Mucosa of gallbladder (tissue), 1 donor: Measurements from ENCODE around the gene ASB10. TPM values are rescaled to one million over a fixed set of nuclear protein-coding genes. Genes with fewer than 3 reads are reported as not detected.

Experiments used
- total RNA-seq: library from RNA; stranded (reverse); gene quantifications from one replicate; pipeline ENCODE4 v1.2.1, GENCODE V29; 2021
- donor health status: DM: no; HTN: no; CAD: no.

The ASB10 gene
- total RNA-seq, 1 donor from 2014 or later = not detected

Other genes with a start within 250 kb of the ASB10 start
- 49.4 TPM for gene KCNH2, start 208.9 kb downstream of the ASB10 start, total RNA-seq
- 12.6 TPM for gene NOS3, start 196.2 kb downstream of the ASB10 start, total RNA-seq
- 1.2 TPM for gene ATG9B, start 162.8 kb downstream of the ASB10 start, total RNA-seq
- gene ABCB8, start 158.8 kb downstream of the ASB10 start, total RNA-seq = 43.9 TPM
- 4.4 TPM for gene ASIC3, start 138.7 kb downstream of the ASB10 start, total RNA-seq
- 15.9 TPM for gene CDK5, start 129.4 kb downstream of the ASB10 start, total RNA-seq
- gene SLC4A2, start 127.7 kb downstream of the ASB10 start, total RNA-seq = 193 TPM
- gene FASTK, start 106.4 kb downstream of the ASB10 start, total RNA-seq = 121 TPM
- 69.1 TPM for gene TMUB1, start 103.8 kb downstream of the ASB10 start, total RNA-seq
- gene AGAP3, start 100.8 kb downstream of the ASB10 start, total RNA-seq = 98.4 TPM
- gene GBX1, start 19.6 kb downstream of the ASB10 start, total RNA-seq = not detected
- gene H2BK1, start 23.2 kb upstream of the ASB10 start, total RNA-seq = not detected
- 25.3 TPM for gene ABCF2, start 40.0 kb upstream of the ASB10 start, total RNA-seq
- gene CHPF2, start 45.2 kb upstream of the ASB10 start, total RNA-seq = 52.3 TPM
- gene SMARCD3, start 61.4 kb upstream of the ASB10 start, total RNA-seq = 56.3 TPM
- 52.4 TPM for gene NUB1, start 154.6 kb upstream of the ASB10 start, total RNA-seq
- gene WDR86, start 222.8 kb upstream of the ASB10 start, total RNA-seq = 2.9 TPM